ENCODE data around the gene ACACB.

DNA sequence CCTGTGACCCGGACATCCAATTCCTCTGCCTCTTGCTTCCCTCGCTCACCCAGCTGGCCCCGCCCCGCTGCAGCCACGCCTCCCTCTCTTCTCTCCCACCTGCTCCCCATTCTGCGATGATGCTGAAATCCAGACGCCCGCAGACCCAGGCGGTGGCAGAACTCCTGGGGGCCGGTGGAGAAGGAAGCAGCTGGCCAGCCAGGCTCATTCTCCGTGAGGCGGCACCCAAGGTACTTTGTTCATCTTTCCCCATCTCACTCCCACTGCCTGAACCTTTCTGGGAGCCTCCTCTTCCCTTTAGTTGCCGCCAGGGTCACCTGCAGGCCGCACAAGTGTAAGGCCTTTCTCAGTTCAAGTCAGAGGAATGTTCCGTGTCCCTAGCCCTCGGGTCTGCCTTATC lies 157.0 kb downstream of the ACACB start:
- TF ChIP-seq, protein P1, sequence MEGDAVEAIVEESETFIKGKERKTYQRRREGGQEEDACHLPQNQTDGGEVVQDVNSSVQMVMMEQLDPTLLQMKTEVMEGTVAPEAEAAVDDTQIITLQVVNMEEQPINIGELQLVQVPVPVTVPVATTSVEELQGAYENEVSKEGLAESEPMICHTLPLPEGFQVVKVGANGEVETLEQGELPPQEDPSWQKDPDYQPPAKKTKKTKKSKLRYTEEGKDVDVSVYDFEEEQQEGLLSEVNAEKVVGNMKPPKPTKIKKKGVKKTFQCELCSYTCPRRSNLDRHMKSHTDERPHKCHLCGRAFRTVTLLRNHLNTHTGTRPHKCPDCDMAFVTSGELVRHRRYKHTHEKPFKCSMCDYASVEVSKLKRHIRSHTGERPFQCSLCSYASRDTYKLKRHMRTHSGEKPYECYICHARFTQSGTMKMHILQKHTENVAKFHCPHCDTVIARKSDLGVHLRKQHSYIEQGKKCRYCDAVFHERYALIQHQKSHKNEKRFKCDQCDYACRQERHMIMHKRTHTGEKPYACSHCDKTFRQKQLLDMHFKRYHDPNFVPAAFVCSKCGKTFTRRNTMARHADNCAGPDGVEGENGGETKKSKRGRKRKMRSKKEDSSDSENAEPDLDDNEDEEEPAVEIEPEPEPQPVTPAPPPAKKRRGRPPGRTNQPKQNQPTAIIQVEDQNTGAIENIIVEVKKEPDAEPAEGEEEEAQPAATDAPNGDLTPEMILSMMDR (IDR thresholded peaks at IDR 0.05) = no peak
- TF ChIP-seq POLR2A (IDR thresholded peaks at IDR 0.05) (no peak), POLR2AphosphoS5 (IDR thresholded peaks at IDR 0.05; ENCODE audit: insufficient read depth in 1 of 2, low read depth in 1 of 2) (no peak)

Data from vagina (tissue), 2 donors.